ENCODE data around the gene CCDC192. TPM values are rescaled to one million over a fixed set of nuclear protein-coding genes. Genes with fewer than 3 reads are reported as not detected.
A peak's percentile ranks its signal among the peaks of the same experiment; 100 is the strongest.

The CCDC192 gene
- total and polyA plus RNA-seq, 2 experiments from 2014 or later = 0.92 TPM; not detected in 1

GRCh38 chr5:127943061-127943371, 239.8 kb downstream of the CCDC192 start:
- Histone ChIP-seq H3K4me1 (ENCODE audit: low read depth) (no peaks in the 10 kb centered on the region), H3K27ac (no peak overlapping the region), H3K36me3 (no peaks in the 10 kb centered on the region), H3K4me3 (no peak overlapping the region), H3K9me3 (ENCODE audit: low read depth) (no peaks in the 10 kb centered on the region), H3K27me3 (no peaks in the 10 kb centered on the region)
- DNase-seq (ENCODE audit: low read depth in 1 of 2, low spot score in 1 of 2) = no peak
- TF ChIP-seq CTCF (IDR thresholded peaks at IDR 0.05; ENCODE audit: low read depth, low read length) = no peak

- H3K9me3 ChIP-seq (ENCODE audit: low read depth) = no peaks in the 10 kb centered on the region
- H3K27ac ChIP-seq = no peak overlapping the region
- DNase-seq (ENCODE audit: low read depth in 1 of 2, low spot score in 1 of 2) = no peak
- no peak overlapping the region for H3K4me3 ChIP-seq
- no peak for TF ChIP-seq CTCF (IDR thresholded peaks at IDR 0.05; ENCODE audit: low read depth, low read length)
- H3K36me3 ChIP-seq = no peaks in the 10 kb centered on the region
- no peaks in the 10 kb centered on the region for H3K4me1 ChIP-seq (ENCODE audit: low read depth)
- no peaks in the 10 kb centered on the region for H3K27me3 ChIP-seq
Observed at GRCh38 chr5:127944125-127944524, 240.9 kb downstream of the CCDC192 start.

- H3K27me3 ChIP-seq = no peaks in the 10 kb centered on the region
- TF ChIP-seq CTCF (IDR thresholded peaks at IDR 0.05; ENCODE audit: low read depth, low read length) = no peak
Observed at GRCh38 chr5:127947941-127948340, 244.8 kb downstream of the CCDC192 start.

GRCh38 chr5:127950707-127951391, 247.7 kb downstream of the CCDC192 start:
- TF ChIP-seq CTCF (IDR thresholded peaks at IDR 0.05; ENCODE audit: low read depth, low read length) = no peak
- Histone ChIP-seq H3K4me1 (ENCODE audit: low read depth) (no peaks in the 10 kb centered on the region), H3K27me3 (no peaks in the 10 kb centered on the region), H3K27ac (no peak overlapping the region), H3K9me3 (ENCODE audit: low read depth) (no peaks in the 10 kb centered on the region), H3K4me3 (no peak overlapping the region), H3K36me3 (no peaks in the 10 kb centered on the region)
- DNase-seq (ENCODE audit: low read depth in 1 of 2, low spot score in 1 of 2) = peak in 1 of 2 donors; percentile 82

More at GRCh38 chr5:127947941-127948340, 244.8 kb downstream of the CCDC192 start:
- no peak for DNase-seq (ENCODE audit: low read depth in 1 of 2, low spot score in 1 of 2)
- no peak overlapping the region for H3K27ac ChIP-seq
- H3K36me3 ChIP-seq = no peaks in the 10 kb centered on the region
- no peaks in the 10 kb centered on the region for H3K9me3 ChIP-seq (ENCODE audit: low read depth)
- H3K4me1 ChIP-seq (ENCODE audit: low read depth) = no peaks in the 10 kb centered on the region
- H3K4me3 ChIP-seq = no peak overlapping the region

GRCh38 chr5:127951791-127952190, 248.6 kb downstream of the CCDC192 start:
- Histone ChIP-seq H3K9me3 (ENCODE audit: low read depth) (no peaks in the 10 kb centered on the region), H3K27me3 (no peaks in the 10 kb centered on the region), H3K27ac (no peak overlapping the region), H3K4me3 (no peak overlapping the region), H3K36me3 (no peaks in the 10 kb centered on the region), H3K4me1 (ENCODE audit: low read depth) (no peaks in the 10 kb centered on the region)
- TF ChIP-seq CTCF (IDR thresholded peaks at IDR 0.05; ENCODE audit: low read depth, low read length) = no peak
- DNase-seq (ENCODE audit: low read depth in 1 of 2, low spot score in 1 of 2) = no peak
